GM12865 (cell line): ENCODE results near the gene XIRP2.

ENCODE experiments used
- DNase-seq: peaks from one replicate; pipeline ENCODE4 v3.0.0; 2010; ENCODE audit warnings: low read depth
- H3K4me3 ChIP-seq: 2 replicates; pipeline ENCODE4 v1.5.1; 2011; ENCODE audit warnings: mild to moderate bottlenecking, low read depth, low read length, control low read depth
- CTCF ChIP-seq: IDR thresholded peaks from 2 replicates; pipeline ENCODE4 v1.5.1; 2011; ENCODE audit warnings: low read length, control low read depth, low read depth, inconsistent platforms; ENCODE audit not compliant: insufficient read depth; ENCODE audit errors: missing control alignments

The XIRP2 gene

GRCh38 chr2:167192833-167193232, 304.6 kb downstream of the XIRP2 start:
- no peak overlapping the region for H3K4me3 ChIP-seq
- no peak for DNase-seq
- no peak for TF ChIP-seq CTCF

GRCh38 chr2:167196461-167197252, 308.4 kb downstream of the XIRP2 start:
- H3K4me3 ChIP-seq, result no peak overlapping the region
- DNase-seq, result peak; percentile 23
- TF ChIP-seq CTCF, result no peak

DNA sequence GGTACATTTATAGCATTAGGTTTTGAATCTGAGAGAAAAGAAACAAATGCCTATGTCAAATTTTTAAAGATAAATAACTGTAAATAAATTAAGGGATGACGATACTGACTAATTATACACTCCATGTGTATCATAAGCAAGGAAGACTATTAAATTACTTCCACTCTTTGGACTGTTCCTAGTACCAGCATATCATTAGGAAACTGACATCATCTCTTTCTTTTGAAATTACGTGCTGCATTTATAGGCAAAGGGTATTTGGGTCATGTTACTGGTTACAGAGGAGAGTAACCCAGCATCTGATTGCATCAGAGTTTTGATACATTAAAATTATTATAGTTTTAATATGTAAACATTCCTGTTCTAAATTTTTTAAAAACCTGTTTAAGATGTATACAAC, 309.7 kb downstream of the XIRP2 start:
- no peak for DNase-seq
- TF ChIP-seq CTCF, result no peak
- H3K4me3 ChIP-seq, result no peak overlapping the region

GRCh38 chr2:167198576-167198975, 310.3 kb downstream of the XIRP2 start:
- no peak overlapping the region for H3K4me3 ChIP-seq
- DNase-seq, result no peak
- no peak for TF ChIP-seq CTCF

- no peak overlapping the region for H3K4me3 ChIP-seq
- TF ChIP-seq CTCF, result no peak
- no peak for DNase-seq
Measured at GRCh38 chr2:167200019-167200418, 311.7 kb downstream of the XIRP2 start.

DNA sequence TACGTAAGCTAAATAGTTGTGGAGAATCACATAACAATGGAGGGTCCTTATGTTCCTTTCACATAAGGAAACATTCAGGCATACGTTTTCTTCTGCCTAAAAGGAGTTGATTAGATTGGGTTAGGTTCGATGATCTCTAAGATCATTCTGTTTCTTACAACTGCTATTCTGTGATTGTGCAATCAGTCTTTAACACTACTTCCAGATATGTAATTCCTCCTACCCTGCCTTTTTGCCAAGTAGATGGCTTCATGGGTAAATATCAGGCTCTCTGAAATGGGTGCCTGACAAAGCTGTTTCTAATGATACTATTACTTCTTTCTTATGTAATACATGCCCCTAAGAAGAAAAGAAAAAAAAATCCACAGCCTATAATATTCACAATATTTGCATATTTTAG, 321.5 kb downstream of the XIRP2 start:
- TF ChIP-seq CTCF, result no peak
- DNase-seq, result no peak
- H3K4me3 ChIP-seq, result no peak overlapping the region
